HEK293T (cell line): Measurements from ENCODE around the gene AGMO.

Experiments used
- ARNT ChIP-seq: fragments of 450-650 bp; IDR thresholded peaks from 2 replicates; pipeline ENCODE4 v1.6.1; 2017; ENCODE audit warnings: mild to moderate bottlenecking
- SP1 ChIP-seq: fragments of 450-650 bp; IDR thresholded peaks from 2 replicates; pipeline ENCODE4 v1.6.1; 2017

GRCh38 chr7:15368653-15369052 lies 193.2 kb downstream of the AGMO start:
- TF ChIP-seq ARNT (no peak), SP1 (no peak)
